Measurements from ENCODE around the gene GATA2. TPM values are rescaled to one million over a fixed set of nuclear protein-coding genes. Genes with fewer than 3 reads are reported as not detected.

GATA2 gene
- total RNA-seq, 1 experiment from 2014 or later, result 74.6 TPM

GRCh38 chr3:128469556-128469955 lies 23.4 kb downstream of the GATA2 start:
- H3K27ac ChIP-seq (ENCODE audit: low read length), result no peak overlapping the region
- intact Hi-C loops (cut with micrococcal nuclease; ENCODE audit: unreplicated experiment), result no loop called here
- no peak overlapping the region for H3K4me3 ChIP-seq (ENCODE audit: low read depth in 2 of 2, low read length in 2 of 2)
- H3K9me3 ChIP-seq (ENCODE audit: control insufficient read depth, insufficient read depth, low read depth, low read length), result no peaks in the 10 kb centered on the region
- ChIA-PET POLR2A (no interaction called here), CTCF (no interaction called here)
- ATAC-seq, result no peak
- in situ Hi-C loops (cut with HindIII; ENCODE audit: low pct_unique_long_range_greater_than_20kb, low sequenced_read_pairs), result no loop called here
- H3K27me3 ChIP-seq (ENCODE audit: control insufficient read depth, insufficient read depth, low read length), result peaks cover 5% of the 10 kb centered on the region; the same call in 1 of the 2 replicates
- no TSS peak for BruUV-seq (replicated peaks)
- H3K4me1 ChIP-seq (ENCODE audit: control insufficient read depth, insufficient read depth, low read length), result no peaks in the 10 kb centered on the region
- DNase-seq (ENCODE audit: low read depth, low spot score), result no peak
- H3K36me3 ChIP-seq (ENCODE audit: control insufficient read depth, insufficient read depth, low read length), result no peaks in the 10 kb centered on the region
- TF ChIP-seq POLR2AphosphoS5 (IDR thresholded peaks at IDR 0.05; ENCODE audit: low read depth, low read length), result no peak
- no peak for TF ChIP-seq SIN3A (IDR thresholded peaks at IDR 0.05; ENCODE audit: borderline replicate concordance, insufficient read depth, low read depth, low read length)
- no peak for TF ChIP-seq TCF7L2 (IDR thresholded peaks at IDR 0.05; ENCODE audit: low read depth, low read length)
- TF ChIP-seq REST (IDR thresholded peaks at IDR 0.05; ENCODE audit: insufficient read depth in 1 of 2, low read depth in 2 of 2, low read length in 1 of 2), result no peak
- TF ChIP-seq CTCF (IDR thresholded peaks at IDR 0.05), result no peak

- no peak for ATAC-seq
- intact Hi-C loops (cut with micrococcal nuclease; ENCODE audit: unreplicated experiment), result no loop called here
- no peak for TF ChIP-seq TCF7L2 (IDR thresholded peaks at IDR 0.05; ENCODE audit: low read depth, low read length)
- TF ChIP-seq REST (IDR thresholded peaks at IDR 0.05; ENCODE audit: insufficient read depth in 1 of 2, low read depth in 2 of 2, low read length in 1 of 2), result no peak
- no peak for TF ChIP-seq POLR2AphosphoS5 (IDR thresholded peaks at IDR 0.05; ENCODE audit: low read depth, low read length)
- TF ChIP-seq CTCF (IDR thresholded peaks at IDR 0.05), result no peak
- TF ChIP-seq SIN3A (IDR thresholded peaks at IDR 0.05; ENCODE audit: borderline replicate concordance, insufficient read depth, low read depth, low read length), result no peak
- no TSS peak for BruUV-seq (replicated peaks)
- Histone ChIP-seq H3K27ac (ENCODE audit: low read length) (no peak overlapping the region), H3K27me3 (ENCODE audit: control insufficient read depth, insufficient read depth, low read length) (peaks cover 5% of the 10 kb centered on the region; the same call in 1 of the 2 replicates), H3K36me3 (ENCODE audit: control insufficient read depth, insufficient read depth, low read length) (no peaks in the 10 kb centered on the region), H3K4me1 (ENCODE audit: control insufficient read depth, insufficient read depth, low read length) (no peaks in the 10 kb centered on the region), H3K4me3 (ENCODE audit: low read depth in 2 of 2, low read length in 2 of 2) (no peak overlapping the region), H3K9me3 (ENCODE audit: control insufficient read depth, insufficient read depth, low read depth, low read length) (no peaks in the 10 kb centered on the region)
- ChIA-PET CTCF (no interaction called here), POLR2A (no interaction called here)
- DNase-seq (ENCODE audit: low read depth, low spot score), result no peak
- in situ Hi-C loops (cut with HindIII; ENCODE audit: low pct_unique_long_range_greater_than_20kb, low sequenced_read_pairs), result no loop called here
Measured at GRCh38 chr3:128468791-128469527, 24.0 kb downstream of the GATA2 start.

All from Panc1 (cell line).